B cell (primary cell): ENCODE measurements around the gene CENPP. TPM values are rescaled to one million over a fixed set of nuclear protein-coding genes. Genes with fewer than 3 reads are reported as not detected.

Experiments used
- ATAC-seq: fragments of 200-7000 bp; cut with Tn5 transposase; one replicate; pipeline ENCODE4 v1.10.0; 2021; ENCODE audit warnings: low read depth, mild to moderate bottlenecking, moderate number of reproducible peaks, moderate library complexity
- CTCF ChIA-PET: fragments of 350-600 bp; sonication (Branson Sonifier 250); formaldehyde crosslinking; loops from one replicate; lab custom pipeline; 2021; ENCODE audit warnings: antibody characterized with exemption, inconsistent platforms; lab: Charles Lee
- POLR2A ChIA-PET: fragments of 350-600 bp; sonication (Branson Sonifier 250); formaldehyde crosslinking; loops from one replicate; lab custom pipeline; 2021; ENCODE audit warnings: antibody characterized with exemption; lab: Charles Lee
- DNase-seq: peaks from one replicate; pipeline ENCODE4 v3.0.0; 2013
- H2AFZ ChIP-seq: 2 replicates; pipeline ENCODE4 v1.6.1; 2012; ENCODE audit warnings: mild to moderate bottlenecking, low read depth, low read length; ENCODE audit not compliant: insufficient read depth, poor library complexity, severe bottlenecking
- H3K27ac ChIP-seq, 2 donors: 1 replicate in 1 of 2; 2 replicates in 1 of 2; pipeline ENCODE4 v1.5.1; 2012 to 2013; ENCODE audit warnings: low read length in 2 of 2, mild to moderate bottlenecking in 2 of 2, moderate library complexity in 1 of 2
- H3K27me3 ChIP-seq, 4 experiments: fragments of 200-600 bp in 1 of 4; sonication (generic) in 1 of 4; replicated peaks in 1 of 4; 1 replicate in 2 of 4; 2 replicates in 2 of 4; pipeline versions ENCODE4 v1.6.1 to v1.7.0; 2013 to 2016; ENCODE audit warnings: low read length in 3 of 4, mild to moderate bottlenecking in 2 of 4, mixed read lengths in 1 of 4, moderate library complexity in 1 of 4; ENCODE audit not compliant: insufficient read depth in 4 of 4, control insufficient read depth in 3 of 4; ENCODE audit errors: control extremely low read depth in 1 of 4
- H3K36me3 ChIP-seq, 2 experiments: replicated peaks in 1 of 2; 1 replicate in 1 of 2; 2 replicates in 1 of 2; pipeline versions ENCODE4 v1.6.1 to v1.7.1; 2013; ENCODE audit warnings: low read length in 1 of 2; ENCODE audit not compliant: insufficient read depth in 2 of 2, control insufficient read depth in 1 of 2; ENCODE audit errors: control extremely low read depth in 1 of 2, extremely low read depth in 1 of 2
- H3K4me1 ChIP-seq, 2 donors: fragments of 200-600 bp in 1 of 2; sonication (generic) in 1 of 2; 1 replicate in 1 of 2; 2 replicates in 1 of 2; pipeline versions ENCODE4 v1.5.1 to v1.6.1; 2013 to 2017; ENCODE audit warnings: low read length in 2 of 2; ENCODE audit not compliant: control insufficient read depth in 2 of 2, insufficient read depth in 2 of 2
- H3K4me2 ChIP-seq: replicated peaks from 2 replicates; pipeline ENCODE3; 2012; ENCODE audit warnings: mild to moderate bottlenecking, low read depth, low read length; ENCODE audit not compliant: poor library complexity, severe bottlenecking
- H3K4me3 ChIP-seq, 5 experiments: fragments of 200-600 bp in 1 of 5; sonication (generic) in 1 of 5; 1 replicate in 3 of 5; 2 replicates in 2 of 5; pipeline versions ENCODE4 v1.5.1 to v1.7.0; 2011 to 2016; ENCODE audit warnings: low read length in 4 of 5, mild to moderate bottlenecking in 4 of 5, low read depth in 2 of 5, control low read depth in 1 of 5, moderate library complexity in 1 of 5; ENCODE audit not compliant: insufficient read depth in 1 of 5; ENCODE audit errors: control extremely low read depth in 1 of 5, extremely low read depth in 1 of 5
- H3K79me2 ChIP-seq: fragments of 200-600 bp; sonication (generic); one replicate; pipeline ENCODE4 v1.6.0; 2016; ENCODE audit warnings: low read length; ENCODE audit not compliant: control insufficient read depth, insufficient read depth
- H3K9ac ChIP-seq: fragments of 200-600 bp; sonication (generic); 2 replicates; pipeline ENCODE4 v1.6.1; 2017; ENCODE audit warnings: mild to moderate bottlenecking, low read length, moderate library complexity
- H3K9me3 ChIP-seq, 3 donors: one replicate each; pipeline versions ENCODE4 v1.6.1 to v1.7.1; 2013; ENCODE audit warnings: low read length in 2 of 3; ENCODE audit not compliant: control insufficient read depth in 2 of 3, insufficient read depth in 1 of 3; ENCODE audit errors: control extremely low read depth in 1 of 3
- H4K20me1 ChIP-seq: 2 replicates; pipeline ENCODE4 v1.6.0; 2012; ENCODE audit warnings: mild to moderate bottlenecking, low read length; ENCODE audit not compliant: insufficient read depth, control insufficient read depth, poor library complexity, severe bottlenecking
- H3K27ac Mint-ChIP-seq: one replicate; pipeline ENCODE4 v1.8.0; 2021; ENCODE audit warnings: mixed read lengths
- H3K27me3 Mint-ChIP-seq: one replicate; pipeline ENCODE4 v1.8.0; 2021; ENCODE audit warnings: mixed read lengths
- H3K4me1 Mint-ChIP-seq: one replicate; pipeline ENCODE4 v1.8.0; 2021; ENCODE audit warnings: mixed read lengths
- H3K4me3 Mint-ChIP-seq: one replicate; pipeline ENCODE4 v1.8.0; 2021; ENCODE audit warnings: mixed read lengths
- H3K9me3 Mint-ChIP-seq: one replicate; pipeline ENCODE4 v1.8.0; 2022; ENCODE audit warnings: mixed read lengths; ENCODE audit not compliant: insufficient read depth
- CTCF ChIP-seq: fragments of 200-600 bp; IDR thresholded peaks from one replicate; pipeline ENCODE4 v1.8.0; 2022; ENCODE audit warnings: antibody characterized with exemption, mild to moderate bottlenecking
- EZH2 ChIP-seq: IDR thresholded peaks from 2 replicates; pipeline ENCODE4 v1.6.1; 2012; ENCODE audit warnings: borderline replicate concordance, low read depth, mild to moderate bottlenecking, moderate library complexity, low read length; ENCODE audit not compliant: insufficient read depth, poor library complexity, severe bottlenecking
- WGBS: methylation state at CpG from one replicate; pipeline ENCODE4 v1.1.5; 2013; ENCODE audit warnings: missing lambda C conversion rate; ENCODE audit not compliant: insufficient coverage; 5-methylcytosine and 5-hydroxymethylcytosine counted together
- intact Hi-C: fragments of 100-400 bp; cut with micrococcal nuclease; formaldehyde crosslinking; loops from one replicate; pipeline ENCODE4 v1.10.0; 2022
- polyA plus RNA-seq: library from polyadenylated mRNA; depleted of rRNA; stranded (reverse); fragments of >200 nt; gene quantifications from 2 replicates; pipeline ENCODE4 v1.2.3, GENCODE V29; 2012
- total RNA-seq, 2 donors: library from RNA; stranded (reverse); fragments of 120-200 nt in 1 of 2; gene quantifications; 1 replicate in 1 of 2; 2 replicates in 1 of 2; pipeline versions ENCODE4 v1.2.3 to v1.2.4, GENCODE V29; 2013 to 2022

CENPP gene
- total and polyA plus RNA-seq, 2 donors (not counting 1 experiment from before 2014, with no cell fraction given), result 1.4 to 6.2 TPM

- ATAC-seq, result no peak
- Histone ChIP-seq H3K27ac (no peak overlapping the region), H2AFZ (no peak overlapping the region), H3K4me3 (no peak overlapping the region), H3K4me2 (no peak overlapping the region), H3K79me2 (no peaks in the 10 kb centered on the region), H3K36me3 (peaks cover 0 to 18% of the 10 kb centered on the region in 2 experiments), H3K27me3 (no peaks in the 10 kb centered on the region), H4K20me1 (no peaks in the 10 kb centered on the region), H3K9me3 (no peaks in the 10 kb centered on the region), H3K9ac (no peak overlapping the region), H3K4me1 (no peaks in the 10 kb centered on the region)
- CTCF ChIA-PET, result interaction anchor here (1.0 kb wide), 1 partner anchor 487 kb away, joined by 3 read pairs; no protein-coding TSS in a partner anchor
- H3K4me3 Mint-ChIP-seq, result no peak overlapping the region
- DNase-seq, result no peak
- POLR2A ChIA-PET, result no interaction called here
- H3K4me1 Mint-ChIP-seq, result no peaks in the 10 kb centered on the region
- no peak overlapping the region for H3K27ac Mint-ChIP-seq
- TF ChIP-seq CTCF (no peak), EZH2 (no peak)
- intact Hi-C loops, result no loop called here
- H3K27me3 Mint-ChIP-seq, result no peaks in the 10 kb centered on the region
- peaks cover 3% of the 10 kb centered on the region for H3K9me3 Mint-ChIP-seq
Measured at GRCh38 chr9:92626484-92626883, 300.7 kb downstream of the CENPP start.

- no peaks in the 10 kb centered on the region for H3K9me3 ChIP-seq
- H3K27me3 Mint-ChIP-seq, result no peaks in the 10 kb centered on the region
- H2AFZ ChIP-seq, result no peak overlapping the region
- H3K4me3 Mint-ChIP-seq, result no peak overlapping the region
- H3K36me3 ChIP-seq, result peaks cover 4 to 29% of the 10 kb centered on the region in 2 experiments
- no peak overlapping the region for H3K27ac ChIP-seq
- no peak for ATAC-seq
- no peak overlapping the region for H3K9ac ChIP-seq
- POLR2A ChIA-PET, result no interaction called here
- WGBS, result 76% methylated on average over 3 of the region's 5 CpGs
- no peaks in the 10 kb centered on the region for H4K20me1 ChIP-seq
- CTCF ChIA-PET, result no interaction called here
- intact Hi-C loops, result no loop called here
- TF ChIP-seq CTCF (no peak), EZH2 (no peak)
- H3K9me3 Mint-ChIP-seq, result peaks cover 3% of the 10 kb centered on the region
- H3K79me2 ChIP-seq, result no peaks in the 10 kb centered on the region
- no peak overlapping the region for H3K4me3 ChIP-seq
- no peaks in the 10 kb centered on the region for H3K4me1 Mint-ChIP-seq
- H3K27me3 ChIP-seq, result no peaks in the 10 kb centered on the region
- no peak for DNase-seq
- H3K4me1 ChIP-seq, result no peaks in the 10 kb centered on the region
- no peak overlapping the region for H3K27ac Mint-ChIP-seq
- H3K4me2 ChIP-seq, result no peak overlapping the region
Measured at GRCh38 chr9:92627651-92628050, 301.9 kb downstream of the CENPP start.
